ENCODE results near the gene SBF2.
"Not testable (repeated sequence)": the region's sequence is repeated elsewhere in the genome, so short reads cannot be mapped to it uniquely, and the experiment has no call there.

SBF2 gene

DNA sequence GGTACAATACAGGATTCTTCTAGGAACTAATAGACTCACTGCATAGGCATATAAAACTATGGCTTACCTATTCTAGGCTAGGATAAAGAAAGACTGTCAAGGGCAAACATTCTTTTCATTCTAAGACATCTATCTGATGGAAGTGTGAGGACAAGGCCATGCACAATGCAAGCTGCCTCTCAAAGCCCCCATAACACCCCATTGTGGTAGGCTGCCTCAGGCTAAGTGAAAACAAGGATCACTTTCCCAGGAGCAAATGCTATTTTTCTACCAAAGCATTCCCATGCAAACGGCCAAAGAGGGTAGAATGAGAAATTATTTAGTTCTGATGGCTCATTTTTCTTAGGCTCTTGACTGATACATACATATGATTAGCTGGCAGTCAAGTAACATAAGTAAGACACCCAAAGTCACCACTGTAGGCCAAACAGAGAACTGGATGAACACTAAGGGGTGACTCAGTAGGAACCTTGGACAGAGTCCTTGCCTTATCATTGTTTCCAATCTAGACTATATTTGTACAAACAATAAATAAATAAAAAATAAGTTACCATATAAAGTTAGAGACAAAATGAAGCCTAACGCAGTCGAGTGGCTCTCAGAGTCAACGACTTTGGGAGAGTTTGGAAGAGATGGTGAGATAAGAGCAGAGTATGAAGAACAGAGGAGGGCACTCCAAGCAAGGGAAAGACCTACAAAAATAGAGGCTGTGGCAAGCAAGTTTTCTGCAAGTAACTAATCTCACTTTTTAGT, 303.6 kb downstream of the SBF2 start:
- DNase-seq (ENCODE audit: insufficient read length, low spot score) (no peak), FAIRE-seq (peak; percentile 58)
- no peak for TF ChIP-seq POLR2A (IDR thresholded peaks at IDR 0.05; ENCODE audit: low read depth, low read length)

GRCh38 chr11:9987303-9987702, 306.7 kb downstream of the SBF2 start:
- not testable (repeated sequence) for FAIRE-seq; DNase-seq (ENCODE audit: insufficient read length, low spot score)

GRCh38 chr11:9982796-9983579, 311.0 kb downstream of the SBF2 start:
- peak; percentile 96 for FAIRE-seq
- DNase-seq (ENCODE audit: insufficient read length, low spot score), result no peak

GRCh38 chr11:9982127-9982795, 311.8 kb downstream of the SBF2 start:
- peak; percentile 80 for FAIRE-seq
- peak; percentile 11 for DNase-seq (ENCODE audit: insufficient read length, low spot score)
- no peak; the same call in 1 of the 2 replicates for TF ChIP-seq POLR2A (IDR thresholded peaks at IDR 0.05; ENCODE audit: low read depth, low read length)

More at GRCh38 chr11:9982796-9983579, 311.0 kb downstream of the SBF2 start:
- no peak; the same call in 1 of the 2 replicates for TF ChIP-seq POLR2A (IDR thresholded peaks at IDR 0.05; ENCODE audit: low read depth, low read length)

- DNase-seq (ENCODE audit: insufficient read length, low spot score) (no peak), FAIRE-seq (peak; percentile 20)
- TF ChIP-seq POLR2A (IDR thresholded peaks at IDR 0.05; ENCODE audit: low read depth, low read length), result no peak
Measured at GRCh38 chr11:9980931-9981330, 313.1 kb downstream of the SBF2 start.

DNA sequence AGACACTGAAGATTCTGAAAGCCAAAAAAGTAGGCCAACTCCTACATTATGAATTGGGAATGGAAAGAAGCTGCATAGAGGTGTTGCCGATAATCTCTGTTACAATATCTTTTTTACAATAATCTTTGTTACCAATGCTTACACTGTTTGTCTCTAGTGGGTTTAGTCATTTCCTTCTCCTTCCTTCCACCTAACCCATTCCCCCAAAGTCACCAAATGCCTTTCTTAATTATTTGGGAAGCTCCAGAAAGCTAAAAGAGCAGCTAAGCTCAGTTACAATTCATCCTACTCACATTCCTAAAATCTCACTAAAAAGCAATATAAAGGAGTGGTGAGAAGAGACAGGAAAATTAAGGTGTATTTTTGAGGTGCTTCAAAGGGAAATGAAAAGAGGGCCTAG, 316.5 kb downstream of the SBF2 start:
- DNase-seq (ENCODE audit: insufficient read length, low spot score) (no peak), FAIRE-seq (peak; percentile 65)
- TF ChIP-seq POLR2A (IDR thresholded peaks at IDR 0.05; ENCODE audit: low read depth, low read length), result no peak

DNA sequence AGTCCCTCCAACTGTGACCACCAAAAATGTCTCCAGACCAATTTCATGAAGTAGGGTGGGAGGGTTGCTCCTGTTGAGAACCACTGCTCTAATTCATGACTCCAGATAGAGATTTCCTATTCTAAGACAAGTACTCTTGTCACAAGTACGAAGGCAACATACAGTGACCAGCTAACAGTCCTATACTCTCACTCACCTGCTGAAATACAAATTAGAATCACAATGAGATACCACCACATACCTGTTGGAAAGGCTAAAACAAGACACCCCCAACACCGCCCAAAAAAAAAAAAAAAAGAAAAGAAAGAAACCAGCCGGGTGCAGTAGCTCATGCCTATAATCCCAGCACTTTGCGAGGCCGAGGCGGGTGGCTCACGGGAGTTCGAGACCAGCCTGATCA, 319.6 kb downstream of the SBF2 start:
- TF ChIP-seq POLR2A (IDR thresholded peaks at IDR 0.05; ENCODE audit: low read depth, low read length), result no peak
- DNase-seq (ENCODE audit: insufficient read length, low spot score) (no peak), FAIRE-seq (no peak)

DNA sequence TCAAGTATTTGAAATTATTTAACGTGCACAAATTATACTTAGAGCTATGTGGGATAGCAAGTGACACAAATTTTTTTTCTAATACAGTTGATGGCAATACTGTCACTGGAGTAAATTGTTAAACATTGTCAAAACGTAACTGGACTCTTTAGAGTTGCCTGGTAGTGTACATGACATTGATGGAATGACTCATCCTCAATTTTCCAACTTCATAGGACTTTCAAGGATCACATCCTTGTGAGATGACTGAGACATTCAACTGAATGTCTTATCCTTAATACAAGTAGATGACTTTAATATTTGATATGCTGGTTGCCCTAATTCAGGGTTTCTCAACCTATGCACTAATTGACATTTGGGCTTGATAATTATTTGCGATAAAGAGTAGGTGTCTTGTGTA, 320.1 kb downstream of the SBF2 start:
- no peak for DNase-seq (ENCODE audit: insufficient read length, low spot score)
- TF ChIP-seq POLR2A (IDR thresholded peaks at IDR 0.05; ENCODE audit: low read depth, low read length), result no peak
- FAIRE-seq, result peak; percentile 96

DNA sequence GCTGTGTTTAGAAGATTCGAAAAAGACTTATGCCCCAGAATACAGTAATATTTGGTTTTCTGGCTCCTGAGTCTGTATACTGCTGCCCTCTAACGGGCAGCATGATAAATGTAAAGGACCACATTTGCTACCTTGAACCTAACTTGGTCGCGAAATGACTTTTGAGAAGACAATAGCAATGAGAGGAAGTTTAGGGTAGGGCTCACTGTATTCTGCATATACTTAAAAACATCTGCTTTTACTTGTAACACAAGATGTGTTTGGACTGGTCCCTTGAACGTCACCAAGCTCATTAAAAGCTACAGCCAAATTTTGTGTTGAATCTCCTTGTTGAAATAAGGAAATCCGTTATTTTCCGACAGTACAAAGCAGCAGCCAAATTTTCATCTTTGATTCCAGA, 321.0 kb downstream of the SBF2 start:
- FAIRE-seq, result peak; percentile 98
- no peak for DNase-seq (ENCODE audit: insufficient read length, low spot score)
- no peak for TF ChIP-seq POLR2A (IDR thresholded peaks at IDR 0.05; ENCODE audit: low read depth, low read length)

DNA sequence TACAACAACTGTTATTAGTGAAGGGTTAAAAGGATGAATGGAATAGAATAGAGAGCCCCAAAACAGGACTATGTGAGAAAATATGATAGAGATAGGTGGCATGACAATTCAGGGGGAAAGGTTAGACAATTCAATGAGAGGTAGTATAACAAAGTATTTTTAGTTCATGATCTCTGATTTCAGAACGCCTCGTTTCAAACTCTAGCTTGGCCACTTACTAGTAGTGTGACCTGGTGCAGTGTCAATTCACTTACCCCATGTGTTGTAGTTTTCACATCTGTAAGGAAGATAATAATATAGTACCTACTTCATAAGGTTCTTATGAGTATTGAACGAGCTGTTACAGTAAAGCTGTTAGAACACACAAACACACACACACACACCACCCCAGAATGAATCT, 322.1 kb downstream of the SBF2 start:
- peak; percentile 79 for FAIRE-seq
- TF ChIP-seq POLR2A (IDR thresholded peaks at IDR 0.05; ENCODE audit: low read depth, low read length), result no peak
- no peak for DNase-seq (ENCODE audit: insufficient read length, low spot score)

DNA sequence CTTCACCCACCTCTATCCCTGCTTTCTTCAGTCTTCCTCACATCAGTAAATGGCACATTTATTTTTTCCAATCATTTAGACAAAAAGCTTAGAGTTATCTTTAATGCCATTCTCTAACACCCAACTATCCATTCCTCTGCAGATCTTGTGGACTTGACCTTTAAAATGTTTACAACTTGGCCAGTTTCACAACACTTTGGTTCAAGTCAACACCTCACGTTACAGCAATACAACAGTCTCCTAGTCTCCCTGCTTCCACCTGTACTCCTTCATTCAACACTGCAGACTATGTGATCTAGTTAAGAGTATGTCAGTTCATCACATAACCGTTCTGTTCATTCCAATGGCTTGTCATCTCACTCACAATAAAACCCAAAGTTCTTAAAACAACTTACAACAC, 325.0 kb downstream of the SBF2 start:
- FAIRE-seq (peak; percentile 92), DNase-seq (ENCODE audit: insufficient read length, low spot score) (no peak)
- no peak for TF ChIP-seq POLR2A (IDR thresholded peaks at IDR 0.05; ENCODE audit: low read depth, low read length)

DNA sequence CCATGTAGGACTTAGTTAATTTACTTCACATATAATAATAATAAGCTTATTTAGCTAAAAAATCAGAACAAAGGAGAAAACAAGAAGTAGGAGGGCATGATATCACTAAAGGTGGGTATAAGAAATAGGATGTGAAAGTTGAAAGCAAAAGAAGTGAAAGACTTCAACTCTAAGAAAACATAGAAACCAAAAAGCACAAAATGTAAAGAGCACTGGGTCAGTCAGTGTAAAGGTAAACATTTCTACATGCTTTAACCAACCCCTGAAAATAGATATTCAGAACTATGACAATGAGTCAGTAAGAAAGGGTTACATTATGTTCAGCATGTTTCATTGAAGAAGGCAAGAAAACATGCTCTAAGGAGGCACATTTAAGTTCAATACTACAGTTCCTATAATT, 331.3 kb downstream of the SBF2 start:
- TF ChIP-seq POLR2A (IDR thresholded peaks at IDR 0.05; ENCODE audit: low read depth, low read length), result no peak
- FAIRE-seq, result peak; percentile 45
- DNase-seq (ENCODE audit: insufficient read length, low spot score), result no peak

- FAIRE-seq (no peak), DNase-seq (ENCODE audit: insufficient read length, low spot score) (no peak)
- no peak for TF ChIP-seq POLR2A (IDR thresholded peaks at IDR 0.05; ENCODE audit: low read depth, low read length)
Measured at GRCh38 chr11:9957072-9957471, 336.9 kb downstream of the SBF2 start.

DNA sequence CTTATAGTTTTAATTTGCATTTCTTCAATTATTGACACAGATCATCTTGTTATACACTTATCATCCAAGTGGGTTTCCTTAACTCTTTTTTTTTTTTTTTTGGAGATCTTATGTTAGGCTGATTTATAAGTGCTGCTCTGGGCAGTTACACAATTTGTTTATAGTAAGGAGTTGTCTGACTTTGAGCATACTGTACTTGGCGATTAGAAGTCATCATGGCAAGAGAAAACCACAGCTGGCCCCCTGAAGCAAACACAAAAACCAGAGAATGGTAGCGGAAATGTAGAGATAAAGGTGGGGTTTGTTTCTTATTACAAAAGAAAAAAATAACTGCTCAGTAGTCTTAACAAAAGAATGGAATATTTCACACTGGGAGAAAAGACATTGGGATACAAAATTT, 337.5 kb downstream of the SBF2 start:
- no peak for FAIRE-seq
- DNase-seq (ENCODE audit: insufficient read length, low spot score), result no peak
- no peak for TF ChIP-seq POLR2A (IDR thresholded peaks at IDR 0.05; ENCODE audit: low read depth, low read length)

All from H54 (cell line).